Measurements from ENCODE around the gene PAX8. TPM values are rescaled to one million over a fixed set of nuclear protein-coding genes. Genes with fewer than 3 reads are reported as not detected.
"Not testable (repeated sequence)": the region's sequence is repeated elsewhere in the genome, so short reads cannot be mapped to it uniquely, and the experiment has no call there.

The PAX8 gene
- total RNA-seq: 1 to 10 TPM in 1 of 2 experiments, under 1 TPM in 1; 0.82 to 1.6 TPM
- polyA plus RNA-seq: under 1 TPM; 0.52 to 0.73 (median 0.68) TPM
- total RNA-seq: 0.59 to 1.3 (median 0.88) reads per million in 6 experiments

DNA sequence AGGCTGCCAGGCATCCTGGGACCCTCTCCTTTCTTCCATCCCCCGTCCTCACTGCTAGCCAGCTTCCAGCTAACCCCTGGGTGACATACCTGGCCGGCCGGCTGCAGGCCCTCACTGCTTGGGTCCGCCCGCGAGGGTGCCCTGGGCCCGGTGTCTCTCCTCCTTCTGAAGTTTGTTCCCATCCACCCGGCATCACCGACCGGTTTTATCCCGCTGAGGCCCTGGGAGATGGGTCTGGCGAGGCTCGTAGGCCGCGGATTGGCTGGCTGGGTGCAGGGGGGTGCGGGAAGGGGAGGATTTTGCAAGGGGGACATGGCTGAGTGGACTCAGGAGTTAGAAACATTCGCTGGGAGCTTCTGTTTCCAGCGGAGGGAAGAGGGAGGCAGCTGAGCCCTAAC lies at the start of gene PAX8:
Gene PAX8 (minus strand): TSS at position 180 of the 398 bp plus-strand sequence. CDS start 527 bp downstream, outside the sequence.
- Mint-ChIP-seq H3K4me3 (peak within 1 kb of the TSS in 3 of 10 donors; percentile 38 to 70 (median 47)), H3K27me3 (peaks cover 20 to 52% (median 32%) of the 10 kb centered on the region in 5 donors), H3K36me3 (peaks cover 0 to 4% (median 0%) of the 10 kb centered on the region in 3 donors), H3K9me3 (no peaks in the 10 kb centered on the region), H3K4me1 (peaks cover 9 to 23% (median 22%) of the 10 kb centered on the region in 4 donors), H3K27ac (peak within 1 kb of the TSS in 1 of 10 donors; percentile 9)
- no peak for DNase-seq
- no peak for ATAC-seq
- POLR2A ChIA-PET: no interaction called here

DNA sequence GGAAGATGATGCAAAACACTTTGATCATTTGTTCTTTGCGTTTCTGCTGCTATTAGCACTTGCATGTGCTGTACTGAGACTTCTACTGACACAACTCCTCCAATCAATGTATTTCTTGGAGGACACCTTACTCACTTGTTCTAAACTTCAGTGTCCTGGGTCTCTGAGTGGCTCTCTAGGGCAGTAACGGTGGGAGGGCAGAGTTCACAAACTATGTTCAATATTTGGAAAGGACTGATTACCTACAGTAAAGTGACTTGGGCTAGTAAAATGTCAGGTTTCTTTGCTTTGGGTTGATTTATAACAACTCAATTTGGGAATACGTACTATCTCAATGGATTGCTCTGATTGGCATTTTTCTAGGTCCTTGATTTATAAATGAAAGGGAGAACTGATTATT lies 49.3 kb upstream of the PAX8 start:
- no peak for ATAC-seq
- H3K9me3 Mint-ChIP-seq: no peaks in the 10 kb centered on the region
- H3K27me3 Mint-ChIP-seq: peaks cover 0 to 9% (median 0%) of the 10 kb centered on the region in 5 donors
- H3K4me1 Mint-ChIP-seq: peaks cover 10 to 14% (median 12%) of the 10 kb centered on the region in 4 donors
- H3K4me3 Mint-ChIP-seq: no peak overlapping the region
- POLR2A ChIA-PET: no interaction called here
- no peaks in the 10 kb centered on the region for H3K36me3 Mint-ChIP-seq
- no peak overlapping the region for H3K27ac Mint-ChIP-seq
- no peak for DNase-seq

DNA sequence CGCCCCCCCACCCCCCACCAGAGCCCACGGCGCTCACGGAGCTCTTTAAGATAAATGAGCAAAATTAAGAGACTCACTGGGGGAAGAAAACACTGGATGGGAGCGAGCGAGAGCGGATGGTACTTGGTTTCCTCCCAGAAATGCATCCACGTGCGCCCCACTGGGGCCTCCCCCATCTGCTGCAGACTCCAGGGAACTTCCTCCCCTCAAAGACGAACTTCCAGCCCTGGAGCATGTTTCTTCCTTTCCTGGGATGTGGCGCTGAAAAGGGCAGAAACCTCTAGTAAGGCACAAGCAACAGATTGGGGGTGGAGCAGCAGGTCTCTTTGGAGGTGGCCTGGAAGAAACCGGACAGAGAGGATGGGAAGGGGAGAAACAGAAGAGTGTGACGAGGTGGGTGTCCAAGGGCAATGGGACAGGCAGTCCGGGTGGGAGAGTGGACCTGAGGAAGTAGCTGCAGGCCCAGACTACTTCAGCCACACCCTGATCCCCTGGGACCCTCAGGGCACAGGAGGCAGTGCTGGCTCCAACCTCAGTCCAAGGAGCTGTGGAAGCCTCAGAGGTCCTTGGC lies 46.5 kb upstream of the PAX8 start:
- peak overlapping the region; percentile 64 to 90 (median 74) for H3K4me3 Mint-ChIP-seq
- peaks cover 0 to 15% (median 2%) of the 10 kb centered on the region in 5 donors for H3K27me3 Mint-ChIP-seq
- POLR2A ChIA-PET, DNase-seq, H3K9me3 Mint-ChIP-seq, H3K36me3 Mint-ChIP-seq: not testable (repeated sequence)
- peak overlapping the region in 3 of 10 donors; percentile 35 to 72 (median 56) for H3K27ac Mint-ChIP-seq
- peak; percentile 22 to 35 for ATAC-seq
- H3K4me1 Mint-ChIP-seq: peaks cover 11 to 14% (median 13%) of the 10 kb centered on the region in 4 donors

DNA sequence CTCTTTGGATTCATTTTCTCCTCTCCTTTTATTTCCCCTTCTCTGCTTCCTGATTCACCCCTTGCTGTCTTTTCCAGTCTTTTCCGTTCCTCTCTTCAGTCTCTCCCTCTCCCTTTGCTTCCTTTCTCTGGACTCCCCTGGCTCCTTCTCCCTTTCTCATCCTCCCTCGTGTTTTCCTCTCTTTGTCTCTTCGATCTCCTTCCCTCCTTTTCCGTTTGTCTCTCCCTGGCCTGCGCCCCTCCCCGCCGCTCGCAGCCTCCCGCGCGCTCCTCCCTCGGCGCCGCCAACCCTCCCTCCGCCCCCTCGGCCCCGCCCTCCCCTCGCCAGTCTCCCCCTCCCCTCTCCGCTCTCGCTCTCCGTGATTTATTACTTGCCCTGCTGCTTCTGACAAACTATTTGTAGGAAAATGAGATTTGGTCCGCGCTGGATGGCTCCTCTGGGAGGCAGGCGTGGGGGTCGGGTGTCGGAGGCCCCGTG lies 46.0 kb upstream of the PAX8 start:
- H3K4me3 Mint-ChIP-seq: peak overlapping the region; percentile 68 to 90 (median 78)
- POLR2A ChIA-PET: no interaction called here

DNA sequence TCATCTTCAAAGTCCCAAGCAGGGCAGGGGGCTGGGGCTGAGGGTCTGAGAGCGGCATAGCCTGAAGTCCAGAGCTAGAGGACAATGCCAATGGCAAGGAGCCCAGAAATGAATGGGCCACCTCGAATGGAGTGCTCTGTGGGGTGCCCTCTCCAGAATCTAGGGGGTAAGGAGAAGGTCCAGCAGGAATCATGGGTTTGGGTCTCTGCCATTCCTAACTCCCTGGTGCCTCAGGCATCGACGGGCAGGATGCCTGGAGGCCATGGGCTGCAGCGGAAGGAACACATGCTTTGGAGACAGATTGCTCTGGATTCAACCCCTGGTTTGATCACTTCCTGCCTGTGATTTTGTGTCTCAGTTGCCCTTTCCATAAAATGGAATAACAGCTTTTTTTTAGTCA lies 44.4 kb upstream of the PAX8 start:
- Mint-ChIP-seq H3K4me3 (peak overlapping the region in 1 of 10 donors; percentile 31), H3K4me1 (peaks cover 11 to 14% (median 13%) of the 10 kb centered on the region in 4 donors), H3K27me3 (peaks cover 0 to 15% (median 2%) of the 10 kb centered on the region in 5 donors)
- H3K9me3 Mint-ChIP-seq, DNase-seq, H3K27ac Mint-ChIP-seq, H3K36me3 Mint-ChIP-seq, POLR2A ChIA-PET, ATAC-seq: not testable (repeated sequence)

More for the DNA sequence above, 46.0 kb upstream of the PAX8 start:
- DNase-seq: peak in 8 of 10 donors; percentile 2 to 48 (median 28)
- Mint-ChIP-seq H3K27ac (peak overlapping the region in 4 of 10 donors; percentile 7 to 64 (median 32)), H3K9me3 (no peaks in the 10 kb centered on the region), H3K27me3 (peaks cover 0 to 15% (median 2%) of the 10 kb centered on the region in 5 donors), H3K4me1 (peaks cover 11 to 14% (median 13%) of the 10 kb centered on the region in 4 donors), H3K36me3 (no peaks in the 10 kb centered on the region)
- peak; percentile 79 to 89 for ATAC-seq

DNA sequence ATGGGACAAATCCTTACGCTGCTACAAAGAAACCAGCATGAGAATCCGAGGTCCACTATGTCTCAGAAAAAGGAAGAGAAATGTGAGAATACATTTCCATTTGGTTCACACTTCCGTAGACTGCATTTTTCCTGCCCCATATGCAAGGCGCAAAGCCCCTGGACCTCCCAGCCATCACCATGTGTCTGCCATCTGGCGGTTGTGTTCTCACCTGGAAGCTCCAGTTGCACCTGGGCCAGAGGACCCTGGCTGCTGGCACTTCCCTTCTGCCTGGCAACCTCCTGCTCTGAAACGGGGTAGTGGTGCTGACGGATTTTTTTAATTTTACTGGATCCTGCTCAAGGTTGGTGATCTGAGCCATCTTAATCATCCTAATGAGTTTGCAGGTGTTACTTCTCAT lies 41.4 kb upstream of the PAX8 start:
- ATAC-seq, H3K27ac Mint-ChIP-seq, H3K4me1 Mint-ChIP-seq, H3K9me3 Mint-ChIP-seq, H3K36me3 Mint-ChIP-seq, H3K4me3 Mint-ChIP-seq, DNase-seq, POLR2A ChIA-PET: not testable (repeated sequence)
- H3K27me3 Mint-ChIP-seq: peaks cover 3 to 15% (median 4%) of the 10 kb centered on the region in 5 donors

DNA sequence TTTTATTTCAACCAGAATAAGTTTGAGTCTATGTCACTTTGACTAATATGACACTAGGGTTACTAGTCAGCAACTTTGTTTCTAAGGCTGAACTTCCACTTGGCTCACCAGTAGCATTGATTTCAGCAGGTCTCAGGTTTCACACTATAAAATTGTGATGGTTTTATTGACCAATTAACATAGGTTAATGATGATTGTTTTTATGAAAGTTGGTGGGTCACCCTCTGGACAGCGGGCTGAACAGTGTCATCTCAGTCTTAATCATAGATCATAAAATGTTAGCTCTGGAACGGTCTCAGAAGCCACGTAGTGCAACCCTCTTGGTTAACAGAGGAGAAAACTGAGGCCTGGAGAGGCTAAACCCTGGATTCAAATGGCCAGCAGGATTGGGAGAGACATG lies 40.2 kb upstream of the PAX8 start:
- peaks cover 3 to 15% (median 4%) of the 10 kb centered on the region in 5 donors for H3K27me3 Mint-ChIP-seq
- DNase-seq, POLR2A ChIA-PET, H3K36me3 Mint-ChIP-seq, H3K27ac Mint-ChIP-seq, ATAC-seq, H3K4me1 Mint-ChIP-seq, H3K9me3 Mint-ChIP-seq, H3K4me3 Mint-ChIP-seq: not testable (repeated sequence)

DNA sequence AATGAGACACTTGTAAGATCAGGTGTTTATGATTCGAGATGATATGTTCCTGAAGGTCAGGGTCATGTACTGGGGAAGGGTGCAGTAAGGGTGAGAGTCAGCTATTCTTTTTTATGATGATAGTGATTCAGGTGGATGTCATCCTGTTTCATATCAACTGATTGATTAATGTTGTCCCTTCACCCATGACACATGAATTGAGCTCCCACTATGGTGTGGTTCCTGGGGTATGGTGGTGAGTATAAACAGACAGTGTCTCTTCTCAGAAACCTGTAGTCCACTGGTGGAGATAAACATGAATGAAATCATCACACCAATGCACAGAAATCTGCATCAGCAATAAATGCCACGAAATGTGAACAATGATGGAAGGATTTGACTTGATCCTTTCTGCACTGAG lies 37.4 kb upstream of the PAX8 start:
- peaks cover 0 to 6% (median 4%) of the 10 kb centered on the region in 4 donors for H3K4me1 Mint-ChIP-seq
- ATAC-seq: no peak
- H3K27ac Mint-ChIP-seq: no peak overlapping the region
- no peak overlapping the region for H3K4me3 Mint-ChIP-seq
- no peaks in the 10 kb centered on the region for H3K9me3 Mint-ChIP-seq
- DNase-seq: no peak
- POLR2A ChIA-PET: no interaction called here
- H3K36me3 Mint-ChIP-seq: no peaks in the 10 kb centered on the region
- peaks cover 2 to 9% (median 3%) of the 10 kb centered on the region in 5 donors for H3K27me3 Mint-ChIP-seq

DNA sequence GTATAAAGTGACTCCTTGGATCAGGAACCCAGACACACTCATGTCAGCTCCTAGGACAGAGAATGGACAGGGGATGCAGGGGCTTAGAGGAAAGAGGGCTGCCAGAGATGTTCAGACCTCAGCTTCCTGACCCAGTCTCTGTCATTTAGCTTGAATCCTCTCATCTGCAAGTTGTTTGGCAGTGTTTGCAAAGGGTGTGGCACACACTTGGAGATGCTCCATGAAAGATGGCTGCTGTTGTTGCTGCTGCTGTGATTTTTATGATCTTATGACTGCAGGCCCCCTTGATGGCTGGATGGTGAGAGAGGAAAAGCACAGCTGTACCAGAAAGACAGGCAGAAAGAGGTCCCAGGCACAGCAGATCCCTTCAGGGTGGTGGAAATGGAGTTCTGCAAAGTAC lies 35.9 kb upstream of the PAX8 start:
- H3K4me1 Mint-ChIP-seq: peaks cover 0 to 12% (median 5%) of the 10 kb centered on the region in 4 donors
- DNase-seq, H3K36me3 Mint-ChIP-seq, ATAC-seq, H3K4me3 Mint-ChIP-seq, POLR2A ChIA-PET, H3K27me3 Mint-ChIP-seq, H3K27ac Mint-ChIP-seq, H3K9me3 Mint-ChIP-seq: not testable (repeated sequence)

DNA sequence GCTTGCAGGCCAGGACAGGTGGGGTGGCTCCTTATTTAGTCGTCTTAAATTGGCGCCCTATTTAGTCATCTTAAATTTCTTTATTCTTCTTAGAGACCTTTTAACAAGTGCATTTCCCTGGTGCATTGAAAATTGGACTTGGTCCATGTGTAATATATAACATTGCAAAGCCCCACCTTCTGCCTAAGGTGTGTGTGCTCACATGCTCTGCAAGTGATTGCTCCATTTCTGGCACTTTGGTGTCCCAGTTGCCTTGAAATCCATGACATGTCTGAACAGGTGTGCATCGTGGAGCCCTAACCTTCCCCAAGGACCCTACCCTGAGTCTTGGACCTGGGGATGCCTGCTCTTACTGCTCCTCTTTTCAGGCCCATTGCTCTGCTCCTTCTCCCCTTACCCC lies 35.5 kb upstream of the PAX8 start:
- not testable (repeated sequence) for H3K27ac Mint-ChIP-seq

DNA sequence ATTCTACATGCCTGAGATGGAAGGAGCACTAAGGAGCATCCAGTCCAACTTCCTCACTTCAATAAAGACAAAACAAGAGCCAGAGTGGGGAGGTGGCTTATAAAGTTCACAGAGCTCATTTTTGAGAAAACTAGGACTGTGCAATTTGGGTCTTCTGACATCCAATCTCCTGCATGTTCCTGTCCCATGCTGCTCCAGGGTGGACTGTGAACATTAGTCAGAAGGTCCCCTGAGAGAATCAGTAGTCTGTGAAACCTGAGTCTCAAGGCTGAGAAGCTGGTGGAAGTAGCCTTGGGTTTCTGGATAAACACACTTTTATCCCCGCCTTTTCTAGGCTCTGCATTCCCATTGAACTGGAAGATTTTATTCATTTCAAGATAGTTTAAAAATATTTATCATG lies 33.1 kb upstream of the PAX8 start:
- H3K27ac Mint-ChIP-seq, H3K4me3 Mint-ChIP-seq, DNase-seq, H3K36me3 Mint-ChIP-seq, H3K9me3 Mint-ChIP-seq, ATAC-seq, POLR2A ChIA-PET: not testable (repeated sequence)
- H3K27me3 Mint-ChIP-seq: peaks cover 4 to 12% (median 9%) of the 10 kb centered on the region in 5 donors
- H3K4me1 Mint-ChIP-seq: peaks cover 0 to 12% (median 4%) of the 10 kb centered on the region in 4 donors

More for the DNA sequence above, 35.5 kb upstream of the PAX8 start:
- ATAC-seq, H3K27me3 Mint-ChIP-seq, DNase-seq, H3K9me3 Mint-ChIP-seq, POLR2A ChIA-PET, H3K36me3 Mint-ChIP-seq, H3K4me3 Mint-ChIP-seq: not testable (repeated sequence)
- peaks cover 0 to 12% (median 5%) of the 10 kb centered on the region in 4 donors for H3K4me1 Mint-ChIP-seq

DNA sequence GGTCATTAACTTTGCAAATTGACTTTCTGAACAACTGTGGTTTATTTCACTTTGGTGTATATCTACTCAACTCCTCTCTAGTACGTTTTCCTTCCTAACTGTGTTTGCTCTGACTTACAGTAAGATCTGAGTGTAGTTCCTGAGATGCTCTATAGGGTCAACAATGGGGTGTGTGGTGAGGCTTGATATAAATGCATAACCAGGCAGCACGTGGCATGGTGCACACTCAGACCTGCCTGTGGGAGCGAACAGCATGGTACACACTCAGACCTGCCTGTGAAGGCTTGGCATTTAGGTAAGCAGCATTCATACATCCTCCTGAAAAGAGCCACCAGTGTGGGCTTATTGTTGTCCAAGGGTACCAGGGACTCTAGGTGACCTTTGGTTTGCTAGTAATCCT lies 32.5 kb upstream of the PAX8 start:
- DNase-seq, H3K4me3 Mint-ChIP-seq, H3K27ac Mint-ChIP-seq, H3K36me3 Mint-ChIP-seq, POLR2A ChIA-PET, H3K9me3 Mint-ChIP-seq, ATAC-seq: not testable (repeated sequence)
- peaks cover 0 to 12% (median 4%) of the 10 kb centered on the region in 4 donors for H3K4me1 Mint-ChIP-seq
- H3K27me3 Mint-ChIP-seq: peaks cover 4 to 14% (median 9%) of the 10 kb centered on the region in 5 donors

DNA sequence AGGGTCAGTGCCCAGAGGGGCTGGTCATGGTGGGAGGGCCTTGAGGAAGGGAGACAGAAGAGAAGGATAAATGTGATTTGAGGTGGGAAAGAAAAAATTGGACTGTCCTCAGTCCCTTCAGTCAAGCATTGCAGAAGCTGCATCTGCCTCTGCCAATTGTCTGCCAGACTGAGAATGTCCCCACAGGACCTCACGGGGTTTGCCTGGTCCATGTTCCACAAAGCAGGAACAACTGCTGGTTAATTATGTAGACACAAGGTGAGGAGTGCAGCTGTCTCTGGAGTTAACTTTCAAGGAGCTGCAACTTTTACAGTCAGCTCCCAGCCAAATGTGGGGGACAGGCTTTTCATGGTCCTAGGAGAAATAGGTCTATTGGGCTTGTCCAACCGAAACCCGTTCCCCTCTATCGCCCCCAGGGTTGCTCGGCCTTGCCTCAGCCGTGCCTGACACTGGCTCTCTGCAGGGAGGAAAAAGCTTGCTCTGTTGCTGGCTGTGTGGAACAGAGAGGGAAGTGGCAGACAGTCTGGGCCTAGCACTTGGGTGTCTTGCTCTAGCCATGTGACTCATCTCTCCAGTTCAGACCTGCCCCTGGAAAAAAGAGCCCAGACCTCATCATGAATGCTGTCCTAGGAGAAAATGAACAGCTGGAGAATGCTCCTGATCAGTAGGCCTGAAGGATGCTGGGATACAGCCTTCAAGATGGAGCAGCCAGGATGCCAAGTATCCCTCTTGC lies 31.1 kb upstream of the PAX8 start:
- Mint-ChIP-seq H3K27ac (peak overlapping the region in 1 of 10 donors; percentile 22), H3K9me3 (no peaks in the 10 kb centered on the region)

More for the DNA sequence above, 31.1 kb upstream of the PAX8 start:
- H3K36me3 Mint-ChIP-seq: no peaks in the 10 kb centered on the region
- peaks cover 0 to 12% (median 4%) of the 10 kb centered on the region in 4 donors for H3K4me1 Mint-ChIP-seq
- DNase-seq (no peak), ATAC-seq (no peak)
- POLR2A ChIA-PET: no interaction called here
- H3K27me3 Mint-ChIP-seq: peaks cover 4 to 14% (median 12%) of the 10 kb centered on the region in 5 donors
- no peak overlapping the region for H3K4me3 Mint-ChIP-seq

All from naive thymus-derived CD8-positive, alpha-beta T cell (primary cell).